Astrocyte of the hippocampus (primary cell): ENCODE results near the gene XKRX.
A peak's percentile ranks its signal among the peaks of the same experiment; 100 is the strongest.

Source experiments
- DNase-seq: peaks from one replicate; pipeline ENCODE4 v3.0.0; 2011; ENCODE audit warnings: low read depth, low spot score

XKRX gene

DNA sequence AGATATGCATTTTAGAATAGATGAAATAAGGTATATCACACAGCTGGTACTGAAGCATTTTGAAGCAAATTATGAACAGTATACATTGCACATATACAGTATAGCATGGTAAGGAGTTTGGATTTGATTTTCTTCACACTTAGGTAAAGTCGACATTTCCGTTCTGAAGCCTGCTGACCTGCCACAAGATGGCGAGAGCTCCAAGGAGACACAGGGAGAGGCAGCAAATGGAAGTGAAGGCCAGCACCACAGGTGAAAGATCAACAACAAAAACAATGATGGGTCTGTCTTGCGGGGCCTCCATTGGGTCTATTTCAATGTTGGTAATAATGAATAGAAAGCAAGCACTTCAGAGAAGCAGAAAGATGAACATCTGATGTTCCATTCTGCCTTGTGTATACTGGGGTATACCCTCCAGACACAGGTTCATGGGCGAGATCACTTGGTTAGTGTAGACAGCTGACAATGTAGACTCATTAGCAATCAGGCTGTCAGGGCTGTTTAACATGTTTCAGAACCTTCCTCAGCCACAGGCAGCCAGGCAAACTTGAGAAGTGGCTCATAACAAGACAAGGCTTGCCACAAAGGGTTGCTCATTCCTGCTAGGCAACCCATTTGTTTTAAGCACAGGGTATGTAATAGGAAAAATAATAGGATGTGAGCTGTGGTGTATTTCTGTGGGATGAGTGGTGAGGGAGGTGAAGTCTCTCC, 33.2 kb downstream of the XKRX start:
- peak; percentile 41 for DNase-seq

GRCh38 chrX:100883654-100884053, 45.1 kb downstream of the XKRX start:
- DNase-seq: no peak

GRCh38 chrX:100880368-100880767, 48.3 kb downstream of the XKRX start:
- no peak for DNase-seq

DNA sequence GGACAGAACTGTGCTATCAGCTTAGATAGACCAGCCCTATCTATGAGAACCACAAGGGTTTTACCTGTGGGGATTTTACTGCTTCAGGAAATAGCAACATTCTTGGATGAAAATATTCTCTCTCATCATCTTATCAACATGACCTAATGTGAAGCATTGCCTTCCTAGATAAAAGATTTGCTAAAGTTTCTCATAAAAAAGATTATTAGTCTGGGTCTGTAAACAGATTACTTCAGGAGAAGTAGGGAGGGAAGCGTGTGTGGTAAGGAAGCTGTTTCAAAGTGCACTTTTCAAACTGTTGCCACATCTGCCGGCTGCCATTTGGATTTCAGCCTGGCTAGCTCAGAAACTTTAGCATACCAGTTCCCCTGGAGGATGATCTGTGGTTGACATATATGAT, 54.4 kb downstream of the XKRX start, which contains the start of gene NOX1:
Gene NOX1, minus strand, starts transcription at position 35 of the 400 bp plus-strand sequence. CDS start 220 bp downstream, outside the sequence.
- no peak for DNase-seq

GRCh38 chrX:100871594-100872560, 56.8 kb downstream of the XKRX start:
- no peak for DNase-seq

- DNase-seq: no peak
These were observed 58.2 kb downstream of the XKRX start for GRCh38 chrX:100870527-100870926.

GRCh38 chrX:100868273-100868672, 60.4 kb downstream of the XKRX start:
- DNase-seq: no peak

- peak; percentile 57 for DNase-seq
These were observed 63.9 kb downstream of the XKRX start for GRCh38 chrX:100864657-100865391.
